Skeletal muscle cell (primary cell): ENCODE results near the gene CERS4.
"Not testable (repeated sequence)": the region's sequence is repeated elsewhere in the genome, so short reads cannot be mapped to it uniquely, and the experiment has no call there.

Experiments used
- DNase-seq: peaks from one replicate; pipeline ENCODE4 v3.0.0-alpha.2; 2010; ENCODE audit warnings: low read depth
- H3K4me3 ChIP-seq: 2 replicates; pipeline ENCODE4 v1.5.1; 2011; ENCODE audit warnings: low read depth, mild to moderate bottlenecking, control low read depth, low read length, moderate library complexity

Gene CERS4

DNA sequence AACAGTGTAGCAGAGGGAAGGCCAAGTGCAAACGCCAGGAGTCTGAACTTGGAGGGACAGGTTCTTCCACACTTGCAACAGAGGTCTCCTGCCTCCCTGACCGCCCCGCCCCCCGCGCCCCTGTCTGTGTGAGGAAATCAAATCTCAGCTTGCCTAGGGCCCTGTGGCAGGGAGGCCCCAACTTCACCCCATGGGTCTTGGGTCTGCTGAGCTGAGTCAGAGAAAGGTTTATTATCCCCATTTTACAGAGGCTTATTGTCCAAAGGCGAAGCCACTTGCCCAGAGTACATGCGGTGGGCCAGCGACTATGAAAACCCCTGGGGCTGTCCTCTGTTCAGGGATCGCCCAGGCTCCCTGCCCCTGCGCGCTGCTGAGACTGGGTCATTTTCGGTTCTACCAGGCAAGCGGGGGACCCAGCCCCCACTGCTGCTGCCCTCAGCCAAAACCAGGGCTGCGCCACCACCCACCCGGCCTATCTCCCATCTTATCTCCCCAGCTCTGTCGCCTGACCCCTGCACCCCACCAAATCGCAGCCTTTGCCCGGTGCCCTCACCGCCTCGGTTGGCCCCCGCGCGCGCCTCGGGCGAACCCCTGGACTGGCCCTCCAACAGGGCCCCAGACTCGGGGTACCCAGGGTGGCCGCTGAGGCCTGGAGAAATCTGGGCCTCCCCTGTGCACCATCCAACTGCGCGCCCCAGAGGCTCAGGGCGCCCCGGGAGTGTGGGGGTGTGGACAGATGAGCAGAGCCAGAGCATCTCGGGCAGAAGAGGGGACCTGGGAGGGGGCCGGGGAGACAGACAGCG lies 850 bp upstream of the CERS4 start:
- peak overlapping the region; percentile 34 for H3K4me3 ChIP-seq
- no peak for DNase-seq

DNA sequence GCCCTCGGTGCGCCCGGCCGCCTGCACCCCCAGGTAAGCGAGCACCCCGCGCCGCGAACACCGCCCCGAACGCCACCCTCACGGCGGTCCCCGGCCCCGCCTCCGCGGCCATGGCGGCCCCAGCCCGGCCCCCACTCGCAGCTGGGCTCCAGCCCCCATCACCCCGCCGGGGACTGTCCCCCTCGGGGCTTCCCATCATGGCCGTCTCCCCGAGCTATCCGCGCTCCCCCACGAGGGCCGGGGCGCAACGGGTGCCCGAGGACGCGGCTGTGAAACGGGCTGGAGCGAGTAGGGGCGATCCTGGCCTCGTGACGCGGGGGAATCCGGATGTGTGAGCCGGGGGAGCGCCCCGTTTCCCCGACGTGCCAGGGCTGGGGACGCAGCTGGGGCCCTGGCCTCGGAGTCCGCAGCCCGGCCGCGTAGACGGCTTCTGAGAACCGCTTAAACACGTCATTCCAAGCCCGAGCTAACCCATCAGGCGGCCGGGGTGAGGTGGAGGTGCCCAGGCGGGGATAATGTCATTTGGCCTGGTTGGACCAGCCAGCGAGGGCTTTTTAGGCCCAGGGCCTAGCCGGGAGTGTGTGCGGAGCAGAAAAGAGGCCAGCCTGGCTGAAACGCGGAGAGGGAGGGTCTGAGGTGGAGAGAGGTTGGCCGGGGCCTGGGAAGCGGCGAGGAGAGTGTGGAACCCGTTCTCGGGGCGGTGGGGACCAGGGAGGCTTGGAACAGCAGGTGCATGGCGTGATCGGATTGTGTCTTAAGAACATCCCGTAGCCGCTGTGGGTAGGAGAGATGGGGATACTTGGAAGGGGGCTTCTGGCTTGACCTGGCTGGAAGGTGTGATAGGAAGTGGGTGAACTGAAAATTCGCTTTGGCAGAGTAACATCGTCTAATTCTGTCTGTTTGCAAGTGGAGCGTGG lies 550 bp downstream of the CERS4 start:
- H3K4me3 ChIP-seq, result peak overlapping the region; percentile 49
- no peak for DNase-seq

DNA sequence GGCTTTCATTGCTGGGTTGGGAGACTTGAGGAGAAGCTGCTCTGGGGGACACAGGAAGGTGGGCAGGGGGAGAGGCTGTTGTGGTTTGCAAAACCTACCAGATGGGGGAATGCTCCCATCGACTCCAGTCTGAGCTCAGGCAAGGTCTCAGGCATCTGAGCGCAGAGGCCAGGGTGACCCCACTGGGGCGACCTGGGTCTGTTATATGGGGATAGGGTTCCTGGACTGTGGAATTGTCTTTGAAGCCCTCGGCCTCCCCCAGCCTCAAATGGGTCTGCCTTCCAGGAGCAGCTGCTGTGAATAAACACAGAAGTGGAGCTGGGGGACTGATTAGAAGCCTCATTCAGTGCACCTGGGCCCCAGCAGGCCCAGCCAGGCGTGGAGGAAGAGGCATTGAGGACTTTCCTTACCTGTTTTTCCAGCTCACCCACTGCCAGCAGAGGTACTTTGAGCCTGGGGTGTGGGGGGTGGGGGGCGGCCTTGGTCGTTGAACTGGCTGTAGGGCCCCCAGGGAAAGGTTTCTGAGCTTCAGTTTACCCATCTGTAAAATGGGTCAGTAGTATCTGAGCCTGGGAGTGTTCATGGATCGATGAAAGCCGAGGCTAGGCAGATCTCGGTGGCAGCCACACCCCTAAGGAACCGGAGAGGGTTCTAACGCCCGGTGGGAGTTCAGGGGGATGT lies 1.4 kb downstream of the CERS4 start:
- DNase-seq, result no peak
- no peak overlapping the region for H3K4me3 ChIP-seq

DNA sequence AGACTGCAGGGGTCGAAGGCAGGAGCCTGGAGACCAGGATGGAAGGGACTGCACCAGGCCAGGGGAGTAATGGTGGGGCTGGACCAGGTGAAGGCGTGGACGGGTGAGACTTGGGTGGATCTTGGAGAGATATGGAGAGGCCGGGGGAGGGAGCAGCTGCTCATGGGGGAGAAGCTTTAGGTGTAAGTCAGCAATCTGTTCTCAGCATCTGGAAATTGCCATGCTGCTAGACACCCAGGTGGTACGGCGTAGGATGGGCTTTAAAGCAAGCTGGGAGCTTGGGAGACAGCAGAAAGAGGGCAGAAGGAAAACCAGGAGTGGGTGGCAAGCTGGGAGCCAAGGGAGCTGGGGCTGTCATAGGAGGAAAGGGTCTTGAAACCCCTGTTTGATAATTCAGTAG lies 3.0 kb downstream of the CERS4 start:
- DNase-seq, result no peak
- no peak overlapping the region for H3K4me3 ChIP-seq

DNA sequence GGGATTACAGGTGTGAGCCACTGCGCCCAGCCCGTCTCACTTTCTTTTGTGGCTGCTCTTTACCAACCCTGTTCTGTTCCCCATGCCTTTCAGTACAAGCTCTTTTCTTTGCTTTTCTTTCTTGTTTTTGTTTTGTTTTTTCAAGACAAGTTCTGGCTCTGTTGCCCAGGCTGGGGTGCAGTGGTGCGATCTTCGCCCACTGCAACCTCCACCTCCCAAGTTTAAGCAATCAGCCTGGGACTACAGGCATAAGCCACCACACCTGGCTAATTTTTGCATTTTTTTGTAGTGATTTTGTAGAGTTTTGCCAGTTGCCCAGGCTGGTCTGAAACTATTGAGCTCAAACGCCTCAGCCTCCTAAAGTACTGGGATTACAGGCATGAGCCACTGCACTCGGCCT lies 3.7 kb downstream of the CERS4 start:
- no peak for DNase-seq
- no peak overlapping the region for H3K4me3 ChIP-seq

DNA sequence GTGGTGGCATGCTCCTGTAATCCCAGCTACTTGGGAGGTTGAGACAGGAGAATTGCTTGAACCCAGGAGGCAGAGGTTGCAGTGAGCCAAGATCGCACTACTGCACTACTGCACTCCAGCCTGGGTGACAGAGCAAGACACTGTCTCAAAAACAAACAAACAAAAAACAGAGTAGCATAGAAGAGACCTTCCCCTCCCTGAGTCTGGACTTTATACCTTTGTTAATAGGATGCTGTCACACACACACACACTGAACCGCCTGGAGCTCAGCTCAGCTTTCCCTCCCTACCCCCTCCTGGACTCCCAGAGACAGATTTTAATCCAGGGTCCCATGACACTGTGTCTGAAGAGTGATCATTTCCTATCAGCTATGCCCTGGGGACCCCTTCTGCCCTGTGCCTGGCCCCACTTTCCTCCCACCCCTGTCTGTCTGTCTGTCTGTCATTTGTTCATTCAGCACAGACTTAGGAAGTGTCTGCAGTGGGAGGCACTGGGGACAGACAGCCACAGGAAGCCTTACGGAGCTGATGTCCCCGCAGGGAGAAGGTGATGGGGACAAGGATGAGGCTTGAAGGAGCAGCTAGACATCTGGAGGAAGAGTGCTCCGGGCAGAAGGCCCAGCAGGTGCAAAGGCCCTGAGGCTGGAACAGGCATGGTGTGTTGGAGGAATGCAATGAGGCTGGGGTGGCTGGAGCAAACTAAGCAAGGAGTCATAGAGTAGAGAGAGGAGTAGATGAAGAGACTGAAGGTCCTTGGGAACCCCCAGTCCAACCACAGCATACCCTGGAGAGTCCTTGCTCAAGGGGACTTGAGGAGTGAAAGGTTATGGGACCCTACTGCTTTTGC lies 4.9 kb downstream of the CERS4 start:
- DNase-seq, result no peak
- H3K4me3 ChIP-seq, result no peak overlapping the region

DNA sequence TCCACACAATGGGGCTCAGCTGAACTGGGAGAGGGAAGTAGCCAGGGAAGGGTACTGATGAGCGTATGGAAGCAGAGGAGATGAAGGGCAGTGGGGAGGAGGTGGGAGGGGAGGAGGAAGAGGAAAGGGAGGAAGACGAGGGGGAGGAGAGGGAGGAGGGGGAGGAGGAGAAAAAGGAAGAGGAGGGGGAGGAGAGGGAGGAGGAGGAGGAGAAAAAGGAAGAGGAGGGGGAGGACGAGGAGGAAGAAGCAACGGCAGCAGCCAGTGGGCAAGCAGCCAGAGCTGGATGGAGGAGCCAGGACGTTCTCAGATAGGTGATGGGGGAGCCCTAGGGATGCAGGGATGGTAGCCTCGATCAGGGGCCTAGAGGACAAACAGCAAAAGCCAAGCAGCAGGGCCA lies 5.6 kb downstream of the CERS4 start:
- no peak for DNase-seq
- H3K4me3 ChIP-seq, result no peak overlapping the region

DNA sequence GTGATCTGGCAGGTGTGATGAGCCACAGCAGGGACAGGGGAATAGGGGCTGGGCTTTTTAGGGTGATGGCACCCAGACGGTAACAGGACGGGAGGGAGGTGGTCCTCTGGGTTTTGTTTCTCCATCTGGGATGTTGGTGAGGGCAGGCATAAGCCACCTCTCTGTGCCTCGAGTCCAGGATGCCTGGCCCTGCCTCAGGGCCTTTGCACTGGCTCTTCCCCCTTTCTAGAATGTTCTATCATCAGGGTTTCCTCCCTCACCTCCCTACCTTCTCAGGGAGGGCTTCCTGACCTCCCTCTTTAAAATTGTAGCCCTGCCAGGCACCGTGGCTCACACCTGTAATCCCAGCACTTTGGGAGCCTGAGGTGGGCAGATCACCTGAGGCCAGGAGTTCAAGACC lies 6.6 kb downstream of the CERS4 start:
- no peak for DNase-seq
- H3K4me3 ChIP-seq, result no peak overlapping the region

DNA sequence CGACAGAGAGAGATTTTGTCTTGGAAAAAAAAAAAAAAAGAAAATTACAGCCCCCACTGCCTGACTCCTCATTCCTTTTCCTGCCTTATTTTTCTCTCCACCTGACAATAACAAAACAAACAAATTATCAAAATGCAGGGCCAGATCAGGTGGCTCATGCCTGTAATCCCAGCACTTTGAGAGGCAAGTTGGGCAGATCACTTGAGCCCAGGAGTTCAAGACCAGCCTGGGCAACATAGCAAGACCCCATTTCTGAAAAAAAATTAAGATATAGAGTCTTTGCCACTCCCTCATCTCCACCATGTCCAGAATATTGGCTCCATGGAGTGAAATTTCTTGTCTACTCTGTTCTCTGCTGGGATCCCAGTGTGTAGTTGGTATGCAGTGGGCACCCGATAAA lies 7.2 kb downstream of the CERS4 start:
- H3K4me3 ChIP-seq, result no peak overlapping the region
- DNase-seq, result no peak

DNA sequence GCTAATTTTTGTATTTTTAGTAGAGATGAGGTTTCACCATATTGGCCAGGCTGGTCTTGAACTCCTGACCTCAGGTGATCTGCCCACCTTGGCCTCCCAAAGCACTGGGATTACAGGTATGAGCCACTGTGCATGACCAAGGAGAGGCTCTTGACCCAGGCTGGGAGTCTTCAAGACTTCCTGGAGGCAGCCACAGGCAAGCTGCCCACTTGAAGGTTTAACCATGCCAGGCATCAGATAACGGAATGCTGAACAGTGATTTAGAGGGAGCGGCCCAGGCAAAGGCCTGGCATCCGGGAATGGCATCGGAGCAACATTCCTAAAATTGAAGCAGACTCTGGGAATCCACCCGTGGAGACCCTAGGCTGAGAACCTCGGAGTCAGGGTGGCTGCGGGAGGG lies 9.0 kb downstream of the CERS4 start:
- not testable (repeated sequence) for DNase-seq, H3K4me3 ChIP-seq

DNA sequence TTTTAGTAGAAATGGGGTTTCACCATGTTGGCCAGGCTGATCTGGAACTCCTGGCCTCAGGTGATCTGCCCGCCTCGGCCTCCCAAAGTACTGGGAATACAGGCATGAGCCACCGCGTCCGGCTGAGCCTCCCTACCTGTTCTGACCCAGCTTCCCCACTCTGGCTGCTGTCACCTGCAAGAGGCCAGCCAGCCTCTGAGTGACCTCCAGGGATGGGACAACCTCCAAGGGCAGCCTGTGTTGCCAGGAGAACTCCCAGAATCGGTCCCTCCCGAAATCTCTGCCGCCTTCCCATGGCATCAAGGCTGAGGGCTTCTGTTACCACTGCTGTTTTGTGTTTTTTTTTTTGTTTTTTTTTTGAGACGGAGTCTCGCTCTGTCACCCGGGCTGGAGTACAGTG lies 11.3 kb downstream of the CERS4 start:
- no peak overlapping the region for H3K4me3 ChIP-seq
- no peak for DNase-seq

DNA sequence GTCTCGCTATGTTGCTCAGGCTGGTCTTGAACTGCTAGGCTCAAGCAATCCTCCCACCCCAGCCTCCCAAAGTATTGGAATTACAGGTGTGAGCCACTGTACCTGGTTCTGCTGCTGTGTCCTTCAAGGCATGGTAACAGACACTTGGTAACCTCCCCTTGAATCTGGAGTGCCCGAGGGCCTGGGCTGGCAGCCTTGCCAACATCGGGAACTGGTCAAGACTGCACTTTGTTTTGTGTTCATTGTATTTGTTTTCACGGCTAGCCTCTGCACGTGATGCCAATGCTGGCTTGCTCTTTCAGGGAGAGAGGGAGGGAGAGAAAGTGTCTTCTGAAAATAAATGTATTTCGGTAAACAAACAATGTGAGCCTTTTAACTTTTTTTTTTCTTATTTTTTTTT lies 12.0 kb downstream of the CERS4 start:
- no peak for DNase-seq
- no peak overlapping the region for H3K4me3 ChIP-seq

DNA sequence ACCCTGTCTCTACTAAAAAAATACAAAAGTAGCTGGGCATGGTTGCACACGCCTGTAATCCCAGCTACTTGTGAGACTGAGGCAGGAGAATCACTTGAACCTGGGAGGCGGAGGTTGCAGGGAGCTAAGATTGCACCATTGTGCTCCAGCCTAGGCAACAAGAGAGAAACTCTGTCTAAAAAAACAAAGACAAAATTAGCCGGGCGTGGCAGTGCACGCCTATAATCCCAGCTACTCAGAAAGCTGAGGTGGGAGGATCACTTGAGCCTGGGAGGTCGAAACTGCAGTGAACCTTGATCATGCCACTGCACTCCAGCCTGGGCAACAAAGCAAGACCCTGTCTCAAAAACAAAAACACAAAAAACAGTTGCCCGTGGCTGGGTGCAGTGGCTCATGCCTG lies 14.3 kb downstream of the CERS4 start:
- not testable (repeated sequence) for DNase-seq

DNA sequence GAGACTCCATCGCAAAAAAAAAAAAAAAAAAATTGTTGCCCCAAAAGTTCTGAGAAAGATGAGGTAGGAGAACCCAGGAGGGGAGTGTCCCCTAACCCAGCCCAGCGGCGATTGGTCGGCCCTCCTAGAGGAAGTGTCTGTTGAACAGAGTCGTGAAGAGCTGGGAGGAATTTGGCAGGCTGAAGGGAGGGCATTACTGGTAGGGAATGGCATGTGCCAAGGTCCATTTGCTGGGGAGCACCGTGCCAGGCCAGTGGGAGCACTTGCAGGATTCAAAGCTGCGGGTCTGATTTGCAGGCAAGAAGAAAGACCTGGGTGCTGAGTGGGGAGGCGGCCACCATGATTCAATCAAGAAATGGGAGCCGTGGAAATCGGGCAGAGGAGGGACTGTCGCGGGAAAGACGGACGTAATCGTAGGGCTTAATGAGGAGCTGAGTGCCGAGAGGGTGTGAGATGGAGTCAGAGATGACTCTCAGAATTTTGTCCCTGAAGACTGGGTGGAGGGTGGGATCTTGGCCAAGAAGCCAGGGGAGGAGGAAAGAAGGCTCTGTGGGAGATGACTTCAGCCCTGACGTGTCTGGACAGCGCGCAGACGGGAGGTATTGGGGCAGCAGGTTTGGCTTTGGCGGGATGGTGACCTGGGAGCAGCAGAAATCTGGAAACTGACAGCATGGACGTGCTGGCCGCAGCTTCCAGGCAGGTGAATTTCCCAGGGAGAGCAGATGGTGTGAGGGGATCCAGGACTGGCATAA lies 15.4 kb downstream of the CERS4 start:
- no peak overlapping the region for H3K4me3 ChIP-seq
- peak; percentile 5 for DNase-seq

More for the DNA sequence above, 14.3 kb downstream of the CERS4 start:
- not testable (repeated sequence) for H3K4me3 ChIP-seq

DNA sequence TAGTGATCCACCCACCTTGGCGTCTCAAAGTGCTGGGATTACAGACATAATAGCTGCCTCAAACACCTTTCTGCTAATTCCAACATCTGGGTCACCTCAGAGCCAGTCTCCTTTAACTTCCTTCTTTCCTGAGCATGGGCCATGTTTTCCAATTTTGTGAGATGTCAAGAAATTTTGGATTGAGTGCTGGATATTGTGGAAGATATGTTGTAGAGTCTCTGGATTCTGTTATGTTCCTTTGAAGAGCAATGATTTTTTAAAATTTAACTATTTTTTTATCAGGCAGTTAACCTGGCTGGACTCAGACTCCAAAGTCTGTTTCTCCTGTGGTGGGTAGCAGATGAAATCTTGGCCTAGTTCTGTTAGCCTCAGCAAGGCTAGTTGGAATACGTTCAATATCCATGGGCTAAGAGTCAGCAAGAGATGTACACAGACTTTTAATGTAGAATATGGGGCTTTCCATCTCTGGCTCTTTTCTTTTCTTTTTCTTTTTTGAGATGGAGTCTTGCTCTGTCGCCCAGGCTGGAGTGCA lies 22.0 kb downstream of the CERS4 start:
- no peak overlapping the region for H3K4me3 ChIP-seq
- DNase-seq, result no peak

DNA sequence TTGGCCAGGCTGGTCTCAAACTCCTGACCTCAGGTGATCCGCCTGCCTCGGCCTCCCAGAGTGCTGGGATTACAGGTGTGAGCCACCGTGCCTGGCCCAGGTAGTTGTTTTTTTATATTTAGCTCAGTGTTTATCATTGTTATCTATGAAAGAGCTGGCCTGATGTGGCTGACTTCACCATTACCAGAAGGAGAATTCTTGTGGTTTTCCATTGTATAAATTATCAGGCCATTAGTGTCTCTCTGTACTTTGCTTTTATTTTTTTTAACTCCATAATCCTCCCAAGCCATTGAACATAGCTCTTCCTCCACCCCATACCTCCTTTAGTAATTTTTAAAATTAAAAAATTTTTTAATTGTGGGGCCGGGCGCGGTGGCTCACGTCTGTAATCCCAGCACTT lies 24.2 kb downstream of the CERS4 start:
- H3K4me3 ChIP-seq, result no peak overlapping the region
- no peak for DNase-seq

DNA sequence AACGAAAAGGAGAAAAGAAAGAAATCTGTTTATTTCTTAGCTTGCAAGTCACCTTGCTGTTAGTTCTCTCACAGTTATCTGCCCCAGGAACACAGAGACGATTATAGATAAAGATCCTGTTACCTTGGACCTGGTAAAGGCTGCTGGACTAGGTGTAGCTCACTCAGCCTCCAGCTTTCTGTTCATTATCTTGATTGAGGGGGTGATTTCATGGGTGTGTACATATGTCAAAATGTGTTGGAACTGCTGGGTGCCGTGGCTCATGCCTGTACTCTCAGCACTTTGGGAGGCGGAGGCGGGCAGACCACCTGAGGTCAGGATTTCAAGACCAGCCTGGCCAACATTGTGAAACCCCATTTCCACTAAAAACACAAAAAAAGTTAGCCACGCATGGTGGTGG lies 27.9 kb downstream of the CERS4 start:
- H3K4me3 ChIP-seq, result no peak overlapping the region
- DNase-seq, result no peak

DNA sequence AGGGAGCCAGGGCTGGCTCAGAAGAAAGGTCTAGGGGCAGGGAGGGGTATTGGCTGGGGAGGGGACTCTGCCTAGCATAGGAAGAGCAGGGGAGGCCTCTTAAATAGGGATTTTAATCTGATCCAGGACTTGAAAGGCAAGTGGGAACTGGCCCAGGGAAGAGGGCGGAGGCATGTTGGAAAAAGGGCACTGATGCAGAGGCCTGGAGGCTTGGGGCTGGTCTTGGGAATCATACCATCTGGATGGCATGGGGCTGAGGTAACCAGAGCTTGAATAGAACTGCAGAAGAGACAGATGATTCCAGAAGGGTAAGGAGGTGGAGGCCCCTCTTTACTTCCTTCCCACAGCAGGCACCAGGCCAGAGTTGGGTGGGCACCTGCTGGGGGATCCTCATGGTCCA lies 29.1 kb downstream of the CERS4 start:
- no peak for DNase-seq
- H3K4me3 ChIP-seq, result no peak overlapping the region
